A549 (cell line): ENCODE data around the gene POLR1B.

Experiments
- BCL3 ChIP-seq: fragments of >200 bp; sonication (Bioruptor Twin); formaldehyde crosslinking; IDR thresholded peaks from 3 replicates; pipeline ENCODE4 v1.6.1; 2016
- BHLHE40 ChIP-seq: IDR thresholded peaks from 2 replicates; pipeline ENCODE4 v1.6.1; 2012; ENCODE audit warnings: low read depth, low read length, inconsistent platforms
- CEBPB ChIP-seq, 2 experiments: fragments of >200 bp in 1 of 2; sonication (Bioruptor Twin) in 1 of 2; formaldehyde crosslinking in 1 of 2; IDR thresholded peaks; 2 replicates each; pipeline ENCODE4 v1.6.1; 2012 to 2016
- CHD2 ChIP-seq: fragments of 150-350 bp; IDR thresholded peaks from 2 replicates; pipeline ENCODE4 v1.6.1; 2014; ENCODE audit warnings: low read length; ENCODE audit not compliant: partially characterized antibody
- CTCF ChIP-seq: fragments of >200 bp; sonication (Bioruptor Twin); formaldehyde crosslinking; IDR thresholded peaks from 3 replicates; pipeline ENCODE4 v1.5.1; 2016
- JUN ChIP-seq, 2 experiments: fragments of >200 bp; sonication (Bioruptor Twin); formaldehyde crosslinking; IDR thresholded peaks; 2 replicates in 1 of 2; 3 replicates in 1 of 2; pipeline ENCODE4 v1.6.1; 2016 to 2017
- JUNB ChIP-seq: fragments of >200 bp; sonication (Bioruptor Twin); formaldehyde crosslinking; IDR thresholded peaks from 2 replicates; pipeline ENCODE4 v1.6.1; 2016
- MYC ChIP-seq: IDR thresholded peaks from 2 replicates; pipeline ENCODE4 v1.6.1; 2012; ENCODE audit warnings: mild to moderate bottlenecking, inconsistent platforms, low read length, improper control_type of control experiment, borderline replicate concordance
- NR3C1 ChIP-seq: fragments of >200 bp; sonication (Bioruptor Twin); formaldehyde crosslinking; IDR thresholded peaks from 3 replicates; pipeline ENCODE4 v1.6.1; 2017
- POLR2A ChIP-seq: IDR thresholded peaks from 2 replicates; pipeline ENCODE4 v1.6.1; 2012; ENCODE audit warnings: mild to moderate bottlenecking, low read length
- RCOR1 ChIP-seq: fragments of 150-350 bp; IDR thresholded peaks from 2 replicates; pipeline ENCODE4 v1.6.1; 2014; ENCODE audit warnings: antibody characterized with exemption, low read length, low read depth
- USF2 ChIP-seq: fragments of 450-650 bp; IDR thresholded peaks from 2 replicates; pipeline ENCODE4 v1.6.1; 2014; ENCODE audit warnings: antibody characterized with exemption
- ZFP36 ChIP-seq: fragments of 450-650 bp; IDR thresholded peaks from 2 replicates; pipeline ENCODE4 v1.6.1; 2014; ENCODE audit warnings: borderline replicate concordance; ENCODE audit not compliant: partially characterized antibody
- TF ChIP-seq, protein P1 (sequence below): fragments of 200-600 bp; sonication (generic); IDR thresholded peaks from 2 replicates; pipeline ENCODE4 v1.6.1; 2016; ENCODE audit warnings: antibody characterized with exemption, mild to moderate bottlenecking, moderate library complexity

- TF ChIP-seq RCOR1 (no peak), NR3C1 (no peak), USF2 (no peak), CEBPB (IDR thresholded peaks at IDR 0.05) (no peak), ZFP36 (no peak), CHD2 (no peak), JUNB (no peak), BCL3 (no peak), CTCF (no peak), BHLHE40 (no peak), MYC (no peak), JUN (IDR thresholded peaks at IDR 0.05) (no peak), POLR2A (no peak)
- TF ChIP-seq, protein P1, sequence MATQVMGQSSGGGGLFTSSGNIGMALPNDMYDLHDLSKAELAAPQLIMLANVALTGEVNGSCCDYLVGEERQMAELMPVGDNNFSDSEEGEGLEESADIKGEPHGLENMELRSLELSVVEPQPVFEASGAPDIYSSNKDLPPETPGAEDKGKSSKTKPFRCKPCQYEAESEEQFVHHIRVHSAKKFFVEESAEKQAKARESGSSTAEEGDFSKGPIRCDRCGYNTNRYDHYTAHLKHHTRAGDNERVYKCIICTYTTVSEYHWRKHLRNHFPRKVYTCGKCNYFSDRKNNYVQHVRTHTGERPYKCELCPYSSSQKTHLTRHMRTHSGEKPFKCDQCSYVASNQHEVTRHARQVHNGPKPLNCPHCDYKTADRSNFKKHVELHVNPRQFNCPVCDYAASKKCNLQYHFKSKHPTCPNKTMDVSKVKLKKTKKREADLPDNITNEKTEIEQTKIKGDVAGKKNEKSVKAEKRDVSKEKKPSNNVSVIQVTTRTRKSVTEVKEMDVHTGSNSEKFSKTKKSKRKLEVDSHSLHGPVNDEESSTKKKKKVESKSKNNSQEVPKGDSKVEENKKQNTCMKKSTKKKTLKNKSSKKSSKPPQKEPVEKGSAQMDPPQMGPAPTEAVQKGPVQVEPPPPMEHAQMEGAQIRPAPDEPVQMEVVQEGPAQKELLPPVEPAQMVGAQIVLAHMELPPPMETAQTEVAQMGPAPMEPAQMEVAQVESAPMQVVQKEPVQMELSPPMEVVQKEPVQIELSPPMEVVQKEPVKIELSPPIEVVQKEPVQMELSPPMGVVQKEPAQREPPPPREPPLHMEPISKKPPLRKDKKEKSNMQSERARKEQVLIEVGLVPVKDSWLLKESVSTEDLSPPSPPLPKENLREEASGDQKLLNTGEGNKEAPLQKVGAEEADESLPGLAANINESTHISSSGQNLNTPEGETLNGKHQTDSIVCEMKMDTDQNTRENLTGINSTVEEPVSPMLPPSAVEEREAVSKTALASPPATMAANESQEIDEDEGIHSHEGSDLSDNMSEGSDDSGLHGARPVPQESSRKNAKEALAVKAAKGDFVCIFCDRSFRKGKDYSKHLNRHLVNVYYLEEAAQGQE = no peak
Observed at GRCh38 chr2:112566104-112566503, 23.8 kb downstream of the POLR1B start.
